Thyroid gland (tissue), 4 donors: ENCODE results near the gene GPX8.

ENCODE experiments used
- CTCF ChIP-seq, 6 experiments: fragments of 200-600 bp in 3 of 6; fragments of 450-650 bp in 3 of 6; sonication (generic) in 3 of 6; IDR thresholded peaks; one replicate each; pipeline ENCODE4 v1.5.1; 2016 to 2019; ENCODE audit warnings: antibody characterized with exemption in 6 of 6, mild to moderate bottlenecking in 2 of 6, inconsistent platforms in 1 of 6, moderate library complexity in 1 of 6
- POLR2A ChIP-seq, 2 donors: fragments of 450-650 bp; IDR thresholded peaks; one replicate each; pipeline ENCODE4 v1.6.1; 2017; ENCODE audit warnings: antibody characterized with exemption in 2 of 2, mild to moderate bottlenecking in 2 of 2, moderate library complexity in 1 of 2

GRCh38 chr5:55149308-55149795 lies 10.6 kb upstream of the GPX8 start:
- TF ChIP-seq POLR2A (IDR thresholded peaks at IDR 0.05) (no peak), CTCF (IDR thresholded peaks at IDR 0.05) (no peak)
